RWPE2 (cell line): ENCODE measurements around the gene STON2.

Source experiments
- ATAC-seq: fragments of 200-7000 bp; cut with Tn5 transposase; 3 replicates; pipeline ENCODE4 v1.9.1; 2021; ENCODE audit warnings: low read depth
- DNase-seq: peaks from one replicate; pipeline ENCODE4 v3.0.0-alpha.2; 2020; ENCODE audit warnings: low spot score
- H3K27ac ChIP-seq: fragments of 450-650 bp; 2 replicates; pipeline ENCODE4 v1.5.1; 2017; ENCODE audit warnings: mild to moderate bottlenecking; ENCODE audit not compliant: poor library complexity, severe bottlenecking
- H3K27me3 ChIP-seq: fragments of 250-450 bp; sonication (Bioruptor Pico); 2 replicates; pipeline ENCODE4 v1.5.1; 2021; ENCODE audit warnings: mild to moderate bottlenecking, moderate library complexity; ENCODE audit not compliant: insufficient read depth, poor library complexity, severe bottlenecking
- H3K36me3 ChIP-seq: fragments of 250-450 bp; sonication (Bioruptor Pico); 2 replicates; pipeline ENCODE4 v1.5.1; 2020; ENCODE audit warnings: low read depth, mild to moderate bottlenecking, moderate library complexity
- H3K4me1 ChIP-seq: fragments of 250-450 bp; sonication (Bioruptor Pico); 2 replicates; pipeline ENCODE4 v1.5.1; 2021; ENCODE audit warnings: mild to moderate bottlenecking, moderate library complexity; ENCODE audit not compliant: insufficient read depth, poor library complexity, severe bottlenecking
- H3K4me3 ChIP-seq: fragments of 250-450 bp; sonication (Bioruptor Pico); 2 replicates; pipeline ENCODE4 v1.5.1; 2021; ENCODE audit warnings: mild to moderate bottlenecking, moderate library complexity; ENCODE audit not compliant: severe bottlenecking
- H3K9me3 ChIP-seq: fragments of 250-450 bp; sonication (Bioruptor Pico); 2 replicates; pipeline ENCODE4 v1.5.1; 2021; ENCODE audit warnings: mild to moderate bottlenecking, moderate library complexity; ENCODE audit not compliant: severe bottlenecking
- CTCF ChIP-seq: fragments of 450-650 bp; IDR thresholded peaks from one replicate; pipeline ENCODE4 v1.5.1; 2017; ENCODE audit warnings: mild to moderate bottlenecking, moderate library complexity; ENCODE audit not compliant: poor library complexity, severe bottlenecking

Gene STON2

GRCh38 chr14:81336009-81336408, 64.1 kb downstream of the STON2 start:
- H3K4me3 ChIP-seq = no peak overlapping the region
- no peaks in the 10 kb centered on the region for H3K9me3 ChIP-seq
- H3K27me3 ChIP-seq = no peaks in the 10 kb centered on the region
- no peak overlapping the region for H3K27ac ChIP-seq
- no peaks in the 10 kb centered on the region for H3K36me3 ChIP-seq
- DNase-seq (no peak), ATAC-seq (no peak)
- peaks cover 11% of the 10 kb centered on the region for H3K4me1 ChIP-seq
- TF ChIP-seq CTCF = no peak

GRCh38 chr14:81332725-81333124, 67.4 kb downstream of the STON2 start:
- Histone ChIP-seq H3K27ac (peak overlapping the region; percentile 99), H3K36me3 (no peaks in the 10 kb centered on the region), H3K4me1 (peaks cover 34% of the 10 kb centered on the region), H3K9me3 (no peaks in the 10 kb centered on the region), H3K4me3 (no peak overlapping the region), H3K27me3 (no peaks in the 10 kb centered on the region)
- DNase-seq (no peak), ATAC-seq (no peak)
- TF ChIP-seq CTCF = no peak

GRCh38 chr14:81331229-81332021, 68.7 kb downstream of the STON2 start:
- H3K9me3 ChIP-seq = no peaks in the 10 kb centered on the region
- H3K36me3 ChIP-seq = no peaks in the 10 kb centered on the region
- TF ChIP-seq CTCF = no peak
- H3K4me1 ChIP-seq = peaks cover 39% of the 10 kb centered on the region
- H3K4me3 ChIP-seq = no peak overlapping the region
- H3K27ac ChIP-seq = peak overlapping the region; percentile 99
- ATAC-seq (no peak), DNase-seq (no peak)
- H3K27me3 ChIP-seq = no peaks in the 10 kb centered on the region

- H3K9me3 ChIP-seq = no peaks in the 10 kb centered on the region
- DNase-seq (peak; percentile 74), ATAC-seq (peak; percentile 81)
- TF ChIP-seq CTCF = no peak
- H3K27ac ChIP-seq = peak overlapping the region; percentile 99
- no peaks in the 10 kb centered on the region for H3K27me3 ChIP-seq
- H3K36me3 ChIP-seq = no peaks in the 10 kb centered on the region
- H3K4me3 ChIP-seq = no peak overlapping the region
- H3K4me1 ChIP-seq = peaks cover 46% of the 10 kb centered on the region
Observed at GRCh38 chr14:81330619-81331122, 69.5 kb downstream of the STON2 start.
